ENCODE data around the gene TAS2R13.

TAS2R13 gene

DNA sequence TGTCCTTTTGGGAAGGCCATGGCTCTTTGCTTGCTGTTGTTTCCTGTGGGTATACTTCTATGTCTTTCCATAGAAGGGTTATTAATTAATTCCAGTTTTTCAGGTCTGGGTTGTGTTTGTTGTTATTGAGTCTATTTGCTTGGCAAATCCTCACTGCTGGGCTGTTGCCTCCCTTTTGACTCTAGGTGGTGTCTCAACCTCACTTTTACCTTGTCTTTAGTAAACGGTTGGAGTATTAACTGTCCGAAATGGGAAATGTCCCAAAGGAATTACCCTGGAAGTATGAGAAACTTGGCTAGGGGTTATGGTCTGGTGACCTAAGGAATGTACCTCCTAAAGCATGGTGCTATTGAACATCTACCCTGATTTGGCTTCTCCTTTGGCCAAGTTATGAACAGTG lies 42.0 kb downstream of the TAS2R13 start:
- DNase-seq (ENCODE audit: low read depth in 2 of 2) = no peak

DNA sequence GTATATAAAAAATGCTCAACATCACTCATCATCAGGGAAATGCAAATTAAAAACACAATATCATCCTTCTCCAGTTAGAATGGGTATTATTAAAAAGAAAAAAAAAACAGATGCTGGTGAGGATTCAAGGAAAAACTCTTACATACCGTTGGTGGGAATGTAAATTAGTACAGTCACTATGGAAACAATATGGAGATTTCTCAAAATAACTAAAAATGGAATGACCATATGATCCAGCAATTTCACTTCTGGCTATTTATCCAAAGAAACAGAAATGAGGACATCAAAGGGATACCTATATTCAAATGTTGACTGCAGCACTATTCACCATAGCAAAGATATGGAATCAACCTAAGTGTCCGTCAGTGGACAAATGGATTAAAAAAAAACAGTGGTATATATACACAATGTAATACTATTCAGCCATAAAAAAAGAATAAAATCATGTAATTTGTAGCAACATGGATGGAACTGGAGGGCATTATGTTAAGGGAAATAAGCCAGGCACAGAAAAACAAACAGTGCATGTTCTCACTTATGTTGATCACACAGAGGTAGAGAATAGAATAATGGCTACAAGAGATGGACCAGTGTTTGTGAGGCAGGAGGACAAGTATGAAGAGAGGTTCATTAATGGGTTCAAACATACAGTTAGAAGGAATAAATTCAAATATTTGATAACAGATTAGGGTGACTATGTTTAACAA lies 45.7 kb downstream of the TAS2R13 start:
- no peak for DNase-seq (ENCODE audit: low read depth in 2 of 2)

DNA sequence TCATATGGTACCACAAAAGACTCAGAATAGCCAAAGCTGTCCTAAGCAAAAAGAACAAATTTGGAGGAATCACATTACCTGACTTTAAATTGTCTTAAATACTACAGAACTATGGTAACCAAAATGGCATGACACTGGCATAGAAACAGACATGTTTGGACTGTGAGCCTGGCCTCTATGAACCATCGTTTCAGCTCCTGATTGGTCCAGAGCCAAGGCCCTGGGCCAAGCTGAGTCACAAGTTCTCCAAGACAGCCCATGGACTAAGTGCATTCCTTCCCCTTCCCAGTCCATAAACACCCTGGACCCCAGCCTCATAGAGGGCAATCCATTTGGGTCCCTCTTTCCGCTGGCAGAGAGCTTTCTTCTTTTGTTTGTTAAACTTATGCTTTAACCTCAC lies 48.0 kb downstream of the TAS2R13 start:
- DNase-seq (ENCODE audit: low read depth in 2 of 2) = no peak
